Measurements from ENCODE around the gene HSD11B1.

DNA sequence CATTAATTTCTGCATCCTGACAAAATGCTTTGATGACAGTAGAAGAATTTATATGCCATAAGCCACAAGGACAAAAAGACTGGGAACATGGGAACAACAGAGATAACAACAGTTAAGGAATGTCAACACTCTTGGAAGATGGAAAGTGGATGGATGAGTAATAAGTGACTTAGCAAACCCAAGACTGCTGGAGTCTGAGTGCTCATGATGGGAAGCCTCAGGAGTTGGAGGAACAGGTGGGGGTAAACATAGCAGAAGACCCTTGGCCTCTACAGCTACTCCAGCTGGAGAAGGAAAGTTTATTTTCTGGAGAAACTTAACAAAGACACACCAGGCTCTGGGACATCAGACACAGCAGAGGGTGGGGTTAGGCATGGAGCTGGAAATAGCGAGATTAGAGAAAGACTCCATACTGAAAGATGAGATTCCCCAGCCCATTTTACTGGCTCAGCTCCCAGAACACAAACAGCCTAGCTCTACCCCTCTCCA is 15.9 kb upstream of the HSD11B1 start:
- TF ChIP-seq, protein P1, sequence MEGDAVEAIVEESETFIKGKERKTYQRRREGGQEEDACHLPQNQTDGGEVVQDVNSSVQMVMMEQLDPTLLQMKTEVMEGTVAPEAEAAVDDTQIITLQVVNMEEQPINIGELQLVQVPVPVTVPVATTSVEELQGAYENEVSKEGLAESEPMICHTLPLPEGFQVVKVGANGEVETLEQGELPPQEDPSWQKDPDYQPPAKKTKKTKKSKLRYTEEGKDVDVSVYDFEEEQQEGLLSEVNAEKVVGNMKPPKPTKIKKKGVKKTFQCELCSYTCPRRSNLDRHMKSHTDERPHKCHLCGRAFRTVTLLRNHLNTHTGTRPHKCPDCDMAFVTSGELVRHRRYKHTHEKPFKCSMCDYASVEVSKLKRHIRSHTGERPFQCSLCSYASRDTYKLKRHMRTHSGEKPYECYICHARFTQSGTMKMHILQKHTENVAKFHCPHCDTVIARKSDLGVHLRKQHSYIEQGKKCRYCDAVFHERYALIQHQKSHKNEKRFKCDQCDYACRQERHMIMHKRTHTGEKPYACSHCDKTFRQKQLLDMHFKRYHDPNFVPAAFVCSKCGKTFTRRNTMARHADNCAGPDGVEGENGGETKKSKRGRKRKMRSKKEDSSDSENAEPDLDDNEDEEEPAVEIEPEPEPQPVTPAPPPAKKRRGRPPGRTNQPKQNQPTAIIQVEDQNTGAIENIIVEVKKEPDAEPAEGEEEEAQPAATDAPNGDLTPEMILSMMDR (IDR thresholded peaks at IDR 0.05; ENCODE audit: low read length), result no peak
- no peak for TF ChIP-seq EZH2phosphoT487 (IDR thresholded peaks at IDR 0.05; ENCODE audit: low read length)
